AG04450 (cell line): Measurements from ENCODE around the gene RHOT1. TPM values are rescaled to one million over a fixed set of nuclear protein-coding genes. Genes with fewer than 3 reads are reported as not detected.

Experiments used
- CTCF ChIA-PET: fragments of 300-600, 350-600 bp; formaldehyde crosslinking; extraction: SDS; loops from one replicate; lab custom pipeline; 2022; ENCODE audit warnings: antibody characterized with exemption, inconsistent platforms; lab: Charles Lee
- POLR2A ChIA-PET: fragments of 350-600 bp; formaldehyde crosslinking; extraction: SDS; loops from one replicate; lab custom pipeline; 2021; ENCODE audit warnings: antibody characterized with exemption, inconsistent platforms; lab: Yijun Ruan, JAX
- DNase-seq: peaks from one replicate; pipeline ENCODE4 v3.0.0-alpha.2; 2011; ENCODE audit warnings: low read depth, low spot score
- H3K27ac ChIP-seq: one replicate; pipeline ENCODE4 v1.5.1; 2012; ENCODE audit warnings: low read depth, low read length, control low read depth
- H3K27me3 ChIP-seq: one replicate; pipeline ENCODE4 v1.6.0; 2012; ENCODE audit warnings: low read length; ENCODE audit not compliant: control insufficient read depth, insufficient read depth
- H3K4me3 ChIP-seq: 2 replicates; pipeline ENCODE4 v1.5.1; 2011; ENCODE audit warnings: mild to moderate bottlenecking, low read depth, low read length, control low read depth
- H3K9me3 ChIP-seq: 2 replicates; pipeline ENCODE4 v1.5.1; 2012; ENCODE audit warnings: low read length; ENCODE audit not compliant: control insufficient read depth, insufficient read depth
- polyA plus RNA-seq: library from polyadenylated mRNA; depleted of rRNA; stranded (reverse); fragments of >200 nt; gene quantifications from 2 replicates; pipeline ENCODE4 v1.2.3, GENCODE V29; 2011
- TF ChIP-seq, protein P1 (sequence below): IDR thresholded peaks from 2 replicates; pipeline ENCODE4 v1.5.1; 2011; ENCODE audit warnings: low read depth, low read length, control low read depth, inconsistent platforms

The RHOT1 gene
- polyA plus RNA-seq, 1 experiment, result 59.0 TPM

DNA sequence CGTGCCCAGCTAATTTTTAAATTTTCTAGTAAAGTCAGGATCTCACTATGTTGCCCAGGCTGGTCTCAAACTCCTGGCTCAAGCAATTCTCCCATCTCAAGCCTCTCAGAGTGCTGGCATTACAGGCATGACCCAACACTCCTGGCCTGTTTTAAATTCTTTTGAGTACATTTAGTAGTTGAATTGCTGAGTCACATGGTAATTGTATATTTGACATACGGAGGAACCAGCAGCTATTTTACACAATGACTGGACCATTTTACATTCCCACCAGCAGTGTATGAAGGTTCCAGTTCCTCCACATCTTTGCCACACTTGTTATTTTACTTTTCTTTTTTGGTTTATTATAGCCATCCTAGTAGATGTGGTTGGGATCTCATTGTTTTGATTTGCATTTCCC is 43.6 kb downstream of the RHOT1 start:
- DNase-seq, result no peak
- TF ChIP-seq, protein P1, sequence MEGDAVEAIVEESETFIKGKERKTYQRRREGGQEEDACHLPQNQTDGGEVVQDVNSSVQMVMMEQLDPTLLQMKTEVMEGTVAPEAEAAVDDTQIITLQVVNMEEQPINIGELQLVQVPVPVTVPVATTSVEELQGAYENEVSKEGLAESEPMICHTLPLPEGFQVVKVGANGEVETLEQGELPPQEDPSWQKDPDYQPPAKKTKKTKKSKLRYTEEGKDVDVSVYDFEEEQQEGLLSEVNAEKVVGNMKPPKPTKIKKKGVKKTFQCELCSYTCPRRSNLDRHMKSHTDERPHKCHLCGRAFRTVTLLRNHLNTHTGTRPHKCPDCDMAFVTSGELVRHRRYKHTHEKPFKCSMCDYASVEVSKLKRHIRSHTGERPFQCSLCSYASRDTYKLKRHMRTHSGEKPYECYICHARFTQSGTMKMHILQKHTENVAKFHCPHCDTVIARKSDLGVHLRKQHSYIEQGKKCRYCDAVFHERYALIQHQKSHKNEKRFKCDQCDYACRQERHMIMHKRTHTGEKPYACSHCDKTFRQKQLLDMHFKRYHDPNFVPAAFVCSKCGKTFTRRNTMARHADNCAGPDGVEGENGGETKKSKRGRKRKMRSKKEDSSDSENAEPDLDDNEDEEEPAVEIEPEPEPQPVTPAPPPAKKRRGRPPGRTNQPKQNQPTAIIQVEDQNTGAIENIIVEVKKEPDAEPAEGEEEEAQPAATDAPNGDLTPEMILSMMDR, result no peak
- ChIA-PET CTCF (no interaction called here), POLR2A (no interaction called here)
- no peaks in the 10 kb centered on the region for H3K27me3 ChIP-seq
- no peak overlapping the region for H3K4me3 ChIP-seq
- no peak overlapping the region for H3K27ac ChIP-seq
- H3K9me3 ChIP-seq, result no peaks in the 10 kb centered on the region; the same call in 1 of the 2 replicates

DNA sequence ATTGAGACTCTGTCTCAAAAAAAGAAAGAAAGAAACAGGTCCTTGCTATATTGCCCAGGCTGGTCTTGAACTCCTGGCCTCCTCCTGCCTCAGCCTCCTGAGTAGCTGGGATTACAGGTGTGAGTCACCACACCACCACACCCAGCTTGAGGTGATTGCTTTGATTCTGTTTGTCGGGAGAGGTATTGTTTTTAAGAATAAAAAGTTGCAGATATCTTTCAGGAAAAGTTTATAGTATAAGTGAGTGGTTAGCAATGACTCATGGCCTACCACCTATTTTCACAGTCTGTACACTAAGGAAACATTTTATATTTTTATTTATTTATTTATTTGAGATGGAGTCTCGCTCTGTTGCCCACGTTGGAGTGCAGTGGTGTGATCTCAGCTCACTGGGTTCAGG is 45.0 kb downstream of the RHOT1 start:
- H3K27ac ChIP-seq, result peak overlapping the region; percentile 34
- POLR2A ChIA-PET, result interaction anchor here (0.6 kb wide), 1 partner anchor 39 kb away, joined by 5 read pairs; no protein-coding TSS in a partner anchor
- DNase-seq, result no peak

GRCh38 chr17:32189343-32189742 is 47.0 kb downstream of the RHOT1 start:
- no peaks in the 10 kb centered on the region for H3K27me3 ChIP-seq
- H3K27ac ChIP-seq, result no peak overlapping the region
- H3K4me3 ChIP-seq, result no peak overlapping the region
- no peaks in the 10 kb centered on the region; the same call in 1 of the 2 replicates for H3K9me3 ChIP-seq
- no peak for DNase-seq
- CTCF ChIA-PET, result interaction anchor here (0.7 kb wide), 1 partner anchor 50 kb away, joined by 4 read pairs; no protein-coding TSS in a partner anchor
- TF ChIP-seq, protein P1, result no peak
- POLR2A ChIA-PET, result no interaction called here

More for the DNA sequence above, 45.0 kb downstream of the RHOT1 start:
- no peaks in the 10 kb centered on the region; the same call in 1 of the 2 replicates for H3K9me3 ChIP-seq
- no peaks in the 10 kb centered on the region for H3K27me3 ChIP-seq
- no peak overlapping the region for H3K4me3 ChIP-seq
- CTCF ChIA-PET, result no interaction called here
- TF ChIP-seq, protein P1, result no peak

GRCh38 chr17:32191306-32191705 is 49.0 kb downstream of the RHOT1 start:
- TF ChIP-seq, protein P1, result no peak
- Histone ChIP-seq H3K4me3 (no peak overlapping the region), H3K27me3 (no peaks in the 10 kb centered on the region), H3K9me3 (no peaks in the 10 kb centered on the region; the same call in 1 of the 2 replicates), H3K27ac (no peak overlapping the region)
- ChIA-PET POLR2A (interaction anchor here (0.6 kb wide), 3 partner anchors 13 to 35 kb away, joined by 3 to 7 read pairs (median 5); no protein-coding TSS in a partner anchor), CTCF (interaction anchor here (1.0 kb wide), 1 partner anchor 9 kb away, joined by 4 read pairs; no protein-coding TSS in a partner anchor)
- no peak for DNase-seq

DNA sequence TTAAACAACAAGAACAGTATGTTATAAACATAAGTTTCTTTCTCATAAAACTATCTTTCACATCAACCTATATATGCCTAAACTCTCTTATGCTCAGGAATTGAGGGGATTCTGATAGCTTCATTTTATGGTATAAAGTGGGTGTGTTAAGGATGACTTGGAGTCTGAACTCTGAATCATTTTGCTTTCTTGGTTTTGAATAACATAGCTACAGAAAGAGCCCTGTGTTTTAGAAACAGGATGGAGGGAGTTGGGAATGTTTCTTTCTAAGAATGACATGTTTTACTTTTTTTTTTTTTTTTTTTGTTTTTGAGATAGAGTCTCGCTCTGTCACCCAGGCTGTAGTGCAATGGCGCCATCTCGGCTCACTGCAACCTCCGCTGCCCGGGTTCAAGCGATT is 50.1 kb downstream of the RHOT1 start:
- ChIA-PET CTCF (interaction anchor here (0.6 to 1.0 kb wide), 5 partner anchors 8 to 1180 kb away, joined by 3 to 4 read pairs (median 3); partner anchors contain the start of gene PSMD11), POLR2A (interaction anchor here (0.6 to 1.1 kb wide), 5 partner anchors 9 to 167 kb away, joined by 3 to 12 read pairs (median 7); no protein-coding TSS in a partner anchor)
- TF ChIP-seq, protein P1, result no peak
- no peak overlapping the region for H3K4me3 ChIP-seq
- H3K27ac ChIP-seq, result no peak overlapping the region
- H3K9me3 ChIP-seq, result no peaks in the 10 kb centered on the region
- no peak for DNase-seq
- no peaks in the 10 kb centered on the region for H3K27me3 ChIP-seq
